BLaER1 treated with 17β-estradiol and CSF1 and Interleukin-3, amounts not matched to agents 10 nM and 100 nM (cell line): Measurements from ENCODE around the gene AKAP12.

Experiments used
- H3K27ac ChIP-seq, 11 experiments: shearing (Covaris generic); formaldehyde crosslinking; 2 replicates each; pipeline ENCODE4 v1.8.1; 2022
- H3K27me3 ChIP-seq, 11 experiments: shearing (Covaris generic); formaldehyde crosslinking; 2 replicates each; pipeline ENCODE4 v1.8.1; 2022
- H3K36me3 ChIP-seq, 11 experiments: shearing (Covaris generic); formaldehyde crosslinking; 2 replicates each; pipeline ENCODE4 v1.8.1; 2022
- H3K4me1 ChIP-seq, 10 experiments: shearing (Covaris generic); formaldehyde crosslinking; 2 replicates each; pipeline ENCODE4 v1.8.1; 2022
- H3K4me2 ChIP-seq, 11 experiments: shearing (Covaris generic); formaldehyde crosslinking; 2 replicates each; pipeline ENCODE4 v1.8.1; 2022
- H3K4me3 ChIP-seq, 10 experiments: shearing (Covaris generic); formaldehyde crosslinking; 2 replicates each; pipeline ENCODE4 v1.8.1; 2022
- H3K9ac ChIP-seq, 11 experiments: shearing (Covaris generic); formaldehyde crosslinking; 2 replicates each; pipeline ENCODE4 v1.8.1; 2022
- H3K9me3 ChIP-seq, 11 experiments: shearing (Covaris generic); formaldehyde crosslinking; replicated peaks in 1 of 11; 2 replicates each; pipeline ENCODE4 v1.8.1; 2022
- H4K20me1 ChIP-seq, 11 experiments: shearing (Covaris generic); formaldehyde crosslinking; 2 replicates each; pipeline ENCODE4 v1.8.1; 2022
- Cebpa-rat ChIP-seq, 11 experiments: shearing (Covaris generic); IDR thresholded peaks; 2 replicates each; pipeline ENCODE4 v1.8.1; 2022

The AKAP12 gene

GRCh38 chr6:151323791-151324487 is 84.2 kb downstream of the AKAP12 start:
- Histone ChIP-seq H3K36me3 (peaks cover 0 to 52% (median 33%) of the 10 kb centered on the region in 11 experiments; a peak in 17 of 22 replicates), H3K4me1 (peaks cover 30 to 40% (median 34%) of the 10 kb centered on the region in 10 experiments), H3K9ac (peak overlapping the region in 10 of 11 experiments; percentile 4 to 58 (median 36); a peak in 14 of 22 replicates), H3K27ac (peak overlapping the region in 8 of 11 experiments; percentile 19 to 52 (median 28); a peak in 12 of 22 replicates), H3K27me3 (no peaks in the 10 kb centered on the region), H3K4me2 (peak overlapping the region; percentile 72 to 99 (median 83)), H3K4me3 (no peak overlapping the region), H3K9me3 (peaks cover 0 to 21% (median 13%) of the 10 kb centered on the region in 11 experiments; a peak in 8 of 22 replicates), H4K20me1 (peaks cover 0 to 89% (median 0%) of the 10 kb centered on the region in 11 experiments; a peak in 9 of 22 replicates)
- TF ChIP-seq Cebpa-rat (IDR thresholded peaks at IDR 0.05), result no peak

DNA sequence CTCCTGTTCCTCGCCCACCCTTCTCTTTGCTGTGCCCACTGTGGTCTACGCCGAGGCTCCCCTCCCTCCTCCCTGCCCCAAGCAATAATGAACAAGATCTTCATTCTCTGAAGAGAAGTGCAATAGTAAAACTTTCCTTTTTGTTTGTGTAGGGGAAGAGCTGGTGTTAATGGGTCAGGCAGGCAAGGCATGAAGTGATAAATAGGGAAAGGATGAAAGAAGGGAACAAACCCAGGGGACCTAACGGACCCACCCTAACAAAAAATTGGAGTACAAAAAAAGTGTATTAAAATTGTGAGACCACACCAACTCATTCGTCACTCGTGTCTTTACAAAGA is 84.7 kb downstream of the AKAP12 start:
- peak overlapping the region in 6 of 11 experiments; percentile 4 to 71 (median 50); a peak in 5 of 22 replicates for H3K9ac ChIP-seq
- H3K27ac ChIP-seq, result no peak overlapping the region; a peak in 1 of 22 replicates
- H3K9me3 ChIP-seq, result peaks cover 0 to 21% (median 13%) of the 10 kb centered on the region in 11 experiments; a peak in 8 of 22 replicates
- peaks cover 30 to 40% (median 34%) of the 10 kb centered on the region in 10 experiments for H3K4me1 ChIP-seq
- peak overlapping the region; percentile 72 to 99 (median 83) for H3K4me2 ChIP-seq
- H3K36me3 ChIP-seq, result peaks cover 0 to 46% (median 34%) of the 10 kb centered on the region in 11 experiments; a peak in 17 of 22 replicates
- no peak overlapping the region; a peak in 1 of 20 replicates for H3K4me3 ChIP-seq
- no peaks in the 10 kb centered on the region for H3K27me3 ChIP-seq
- H4K20me1 ChIP-seq, result peaks cover 0 to 92% (median 0%) of the 10 kb centered on the region in 11 experiments; a peak in 9 of 22 replicates
- no peak for TF ChIP-seq Cebpa-rat (IDR thresholded peaks at IDR 0.05)

GRCh38 chr6:151325075-151326050 is 85.6 kb downstream of the AKAP12 start:
- peaks cover 0 to 12% (median 4%) of the 10 kb centered on the region in 11 experiments; a peak in 6 of 22 replicates for H3K9me3 ChIP-seq
- peak overlapping the region; percentile 20 to 69 (median 48); a peak in 18 of 20 replicates for H3K4me3 ChIP-seq
- peaks cover 0 to 46% (median 27%) of the 10 kb centered on the region in 11 experiments; a peak in 16 of 22 replicates for H3K36me3 ChIP-seq
- peaks cover 30 to 40% (median 34%) of the 10 kb centered on the region in 10 experiments for H3K4me1 ChIP-seq
- peak overlapping the region; percentile 37 to 73 (median 58); a peak in 20 of 22 replicates for H3K9ac ChIP-seq
- no peaks in the 10 kb centered on the region for H3K27me3 ChIP-seq
- H4K20me1 ChIP-seq, result peaks cover 0 to 93% (median 0%) of the 10 kb centered on the region in 11 experiments; a peak in 9 of 22 replicates
- TF ChIP-seq Cebpa-rat (IDR thresholded peaks at IDR 0.05), result no peak
- H3K27ac ChIP-seq, result peak overlapping the region in 2 of 11 experiments; percentile 22 to 32; a peak in 1 of 22 replicates
- peak overlapping the region; percentile 72 to 99 (median 83) for H3K4me2 ChIP-seq

DNA sequence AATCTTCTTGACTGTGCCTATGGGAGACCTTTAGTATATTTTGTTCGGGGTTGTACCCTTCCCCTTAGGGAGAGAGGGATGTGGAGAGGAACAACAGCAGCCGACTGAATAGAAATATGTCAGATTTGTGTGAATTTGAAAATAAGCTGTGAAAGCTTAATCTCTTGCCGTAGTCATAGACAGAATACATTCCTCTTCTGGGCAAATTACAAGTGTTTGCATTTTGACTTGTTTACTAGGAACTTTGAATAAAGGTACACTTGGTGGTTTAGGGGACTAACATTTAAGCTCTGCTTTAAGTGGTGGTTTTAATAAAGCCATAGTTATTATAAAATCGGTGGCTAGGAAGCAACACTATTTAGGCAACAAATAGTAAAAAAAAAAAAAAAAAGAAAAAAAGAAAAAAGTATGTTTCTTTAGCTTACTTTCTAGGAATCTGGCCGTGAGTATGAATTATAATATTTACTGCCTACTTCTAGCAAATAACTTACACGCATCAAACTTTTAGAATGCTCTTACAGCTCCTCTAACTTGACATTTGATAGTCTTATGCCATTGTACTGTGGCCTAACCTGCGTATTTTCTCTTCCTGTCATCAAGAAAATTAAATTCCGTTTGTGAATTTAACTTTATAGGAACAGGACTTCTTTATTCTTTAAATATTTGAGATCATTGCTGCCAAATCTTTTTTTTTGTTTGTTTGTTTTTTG is 86.5 kb downstream of the AKAP12 start:
- H4K20me1 ChIP-seq, result peaks cover 0 to 94% (median 0%) of the 10 kb centered on the region in 11 experiments; a peak in 9 of 22 replicates
- H3K9me3 ChIP-seq, result peaks cover 0 to 4% (median 0%) of the 10 kb centered on the region in 11 experiments; a peak in 1 of 22 replicates
- peaks cover 0 to 44% (median 23%) of the 10 kb centered on the region in 11 experiments; a peak in 12 of 22 replicates for H3K36me3 ChIP-seq
- TF ChIP-seq Cebpa-rat (IDR thresholded peaks at IDR 0.05), result no peak
- H3K4me2 ChIP-seq, result peak overlapping the region; percentile 72 to 99 (median 83)
- peak overlapping the region in 8 of 11 experiments; percentile 41 to 73 (median 62); a peak in 7 of 22 replicates for H3K9ac ChIP-seq
- H3K4me1 ChIP-seq, result peaks cover 30 to 40% (median 34%) of the 10 kb centered on the region in 10 experiments
- no peak overlapping the region for H3K27ac ChIP-seq
- no peaks in the 10 kb centered on the region for H3K27me3 ChIP-seq
- peak overlapping the region in 5 of 10 experiments; percentile 56 to 69 (median 59); a peak in 10 of 20 replicates for H3K4me3 ChIP-seq

DNA sequence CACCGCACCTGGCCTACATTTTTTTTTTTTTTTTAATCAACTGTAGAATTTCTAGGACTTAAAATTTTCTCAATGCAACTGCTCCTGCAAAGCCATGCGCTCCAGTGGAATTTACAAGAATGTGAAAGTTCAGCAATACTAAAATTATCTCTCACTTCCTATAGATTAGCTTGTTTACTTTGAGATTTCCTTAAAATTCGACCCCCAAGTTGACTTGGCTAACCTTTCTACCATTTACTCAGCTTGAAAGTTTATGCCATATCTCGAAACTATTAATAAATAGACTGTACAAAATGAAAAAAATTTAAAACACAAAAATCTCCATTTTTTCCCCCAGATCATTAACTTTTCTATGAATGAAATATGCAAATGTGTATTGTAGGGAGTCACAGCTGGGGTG is 87.3 kb downstream of the AKAP12 start:
- no peaks in the 10 kb centered on the region for H3K9me3 ChIP-seq
- peaks cover 30 to 40% (median 34%) of the 10 kb centered on the region in 10 experiments for H3K4me1 ChIP-seq
- H3K36me3 ChIP-seq, result peaks cover 0 to 44% (median 15%) of the 10 kb centered on the region in 11 experiments; a peak in 11 of 22 replicates
- H3K4me3 ChIP-seq, result no peak overlapping the region
- H3K27me3 ChIP-seq, result no peaks in the 10 kb centered on the region
- no peak for TF ChIP-seq Cebpa-rat (IDR thresholded peaks at IDR 0.05)
- H3K27ac ChIP-seq, result no peak overlapping the region
- peak overlapping the region in 1 of 11 experiments; percentile 28; a peak in 2 of 22 replicates for H3K4me2 ChIP-seq
- peaks cover 0 to 92% (median 0%) of the 10 kb centered on the region in 11 experiments; a peak in 9 of 22 replicates for H4K20me1 ChIP-seq
- H3K9ac ChIP-seq, result no peak overlapping the region

DNA sequence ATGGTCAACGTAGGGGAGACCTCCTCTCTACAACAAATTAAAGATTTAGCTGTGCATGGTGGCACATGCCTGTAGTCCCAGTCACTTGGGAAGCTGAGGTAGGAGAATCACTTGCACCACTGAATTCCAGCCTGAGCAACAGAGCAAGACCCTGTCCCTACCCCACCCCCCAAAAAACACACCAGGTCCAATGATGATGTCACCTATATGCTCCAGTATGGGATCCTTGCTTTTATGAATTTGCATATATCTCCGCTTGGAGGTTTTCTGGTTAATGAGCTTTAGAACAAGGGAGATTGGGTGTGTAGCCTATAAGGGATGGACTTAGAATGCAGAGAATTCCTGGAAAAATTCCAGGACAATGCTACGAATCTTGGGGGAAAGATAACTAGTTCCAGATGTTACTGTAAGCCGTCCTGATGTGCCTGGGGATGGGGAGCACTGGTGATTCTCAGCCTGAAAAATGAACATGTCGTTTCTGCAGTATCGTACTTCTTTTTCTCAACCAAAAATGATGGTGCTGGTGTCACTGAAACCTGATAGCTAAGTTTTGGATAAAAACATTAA is 90.4 kb downstream of the AKAP12 start:
- Histone ChIP-seq H3K27me3 (no peaks in the 10 kb centered on the region), H3K36me3 (peaks cover 0 to 53% (median 24%) of the 10 kb centered on the region in 11 experiments; a peak in 15 of 22 replicates), H3K4me1 (peaks cover 8 to 17% (median 10%) of the 10 kb centered on the region in 10 experiments), H3K9me3 (no peaks in the 10 kb centered on the region), H3K9ac (no peak overlapping the region), H3K4me2 (no peak overlapping the region), H4K20me1 (peaks cover 0 to 85% (median 0%) of the 10 kb centered on the region in 11 experiments; a peak in 9 of 22 replicates), H3K4me3 (no peak overlapping the region), H3K27ac (no peak overlapping the region)
- TF ChIP-seq Cebpa-rat (IDR thresholded peaks at IDR 0.05), result no peak

DNA sequence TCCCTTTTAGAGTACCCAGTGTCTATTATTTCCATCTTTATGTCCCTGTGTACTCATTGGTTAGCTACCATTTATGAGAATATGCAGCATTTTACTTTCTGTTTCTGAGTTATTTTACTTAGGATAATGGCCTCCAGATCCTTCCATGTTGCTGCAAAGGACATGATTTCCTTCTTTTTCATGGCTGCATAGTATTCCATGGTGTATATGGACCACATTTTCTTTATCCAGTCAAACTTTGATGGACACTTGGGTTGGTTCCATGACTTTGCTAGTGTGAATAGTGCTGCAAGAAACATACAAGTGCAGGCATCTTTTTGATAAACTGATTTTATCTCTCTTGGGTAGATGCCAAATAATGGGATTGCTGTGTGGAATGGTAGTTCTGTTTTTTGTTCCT is 96.2 kb downstream of the AKAP12 start:
- peaks cover 0 to 89% (median 0%) of the 10 kb centered on the region in 11 experiments; a peak in 7 of 22 replicates for H4K20me1 ChIP-seq
- no peak for TF ChIP-seq Cebpa-rat (IDR thresholded peaks at IDR 0.05)
- H3K4me2 ChIP-seq, result no peak overlapping the region
- H3K27me3 ChIP-seq, result no peaks in the 10 kb centered on the region
- no peak overlapping the region for H3K9ac ChIP-seq
- peaks cover 0 to 8% (median 0%) of the 10 kb centered on the region in 11 experiments; a peak in 1 of 22 replicates for H3K9me3 ChIP-seq
- no peak overlapping the region for H3K4me3 ChIP-seq
- no peaks in the 10 kb centered on the region for H3K4me1 ChIP-seq
- peaks cover 0 to 89% (median 68%) of the 10 kb centered on the region in 11 experiments; a peak in 17 of 22 replicates for H3K36me3 ChIP-seq
- no peak overlapping the region for H3K27ac ChIP-seq
